ENCODE data around the gene HEATR3. TPM values are rescaled to one million over a fixed set of nuclear protein-coding genes. Genes with fewer than 3 reads are reported as not detected.

Gene HEATR3
- total and polyA plus RNA-seq, 5 donors from 2014 or later, result 4.5 to 28.7 (median 5.9) TPM

GRCh38 chr16:50151322-50151721, 85.6 kb downstream of the HEATR3 start:
- H3K27me3 ChIP-seq (ENCODE audit: control insufficient read depth, insufficient read depth, low read length), result no peaks in the 10 kb centered on the region
- H3K4me1 ChIP-seq (ENCODE audit: control insufficient read depth, insufficient read depth, low read length, poor library complexity, severe bottlenecking), result peaks cover 33% of the 10 kb centered on the region
- Mint-ChIP-seq H3K27me3 (no peaks in the 10 kb centered on the region), H3K4me3 (peak overlapping the region; percentile 28 to 96 (median 96)), H3K9me3 (no peaks in the 10 kb centered on the region), H3K36me3 (peaks cover 8% of the 10 kb centered on the region), H3K4me1 (peaks cover 5 to 28% (median 19%) of the 10 kb centered on the region in 4 donors), H3K27ac (peak overlapping the region in 2 of 3 donors; percentile 97)
- ATAC-seq (ENCODE audit: low read depth in 2 of 2) (no peak), DNase-seq (no peak)
- H3K27ac ChIP-seq (ENCODE audit: insufficient read depth, low read length, poor library complexity, severe bottlenecking), result no peak overlapping the region
- no peak overlapping the region for H3K4me3 ChIP-seq (ENCODE audit: low read depth, low read length)
- no peaks in the 10 kb centered on the region for H3K9me3 ChIP-seq (ENCODE audit: control insufficient read depth in 2 of 2, low read length in 2 of 2)
- no peaks in the 10 kb centered on the region for H3K36me3 ChIP-seq (ENCODE audit: control insufficient read depth, insufficient read depth, low read length)

DNA sequence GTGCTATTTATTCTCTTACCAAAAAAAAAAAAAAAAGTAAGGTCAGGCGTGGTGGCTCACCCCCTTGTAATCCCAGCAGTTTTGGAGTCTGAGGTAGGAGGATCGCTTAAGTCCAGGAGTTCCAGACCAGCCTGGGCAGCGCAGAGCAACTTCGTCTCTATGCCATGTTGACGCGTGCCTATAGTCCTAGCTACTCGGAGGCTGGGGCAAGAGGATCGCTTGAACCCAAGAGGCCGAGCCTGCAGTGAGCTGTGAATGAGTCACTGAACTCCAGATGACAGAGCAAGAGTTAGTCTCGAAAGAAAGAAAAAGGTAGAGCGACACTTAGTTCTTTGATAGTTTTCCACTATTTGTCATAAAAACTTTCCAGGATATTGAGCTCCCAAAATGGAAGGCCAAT, 86.0 kb downstream of the HEATR3 start:
- peak overlapping the region; percentile 74 for H3K4me3 ChIP-seq (ENCODE audit: low read depth, low read length)
- H3K4me1 ChIP-seq (ENCODE audit: control insufficient read depth, insufficient read depth, low read length, poor library complexity, severe bottlenecking), result peaks cover 37% of the 10 kb centered on the region
- no peaks in the 10 kb centered on the region for H3K36me3 ChIP-seq (ENCODE audit: control insufficient read depth, insufficient read depth, low read length)
- H3K4me1 Mint-ChIP-seq, result peaks cover 5 to 32% (median 20%) of the 10 kb centered on the region in 4 donors
- no peaks in the 10 kb centered on the region for H3K27me3 ChIP-seq (ENCODE audit: control insufficient read depth, insufficient read depth, low read length)
- H3K27me3 Mint-ChIP-seq, result no peaks in the 10 kb centered on the region
- ATAC-seq (ENCODE audit: low read depth in 2 of 2), result no peak
- no peaks in the 10 kb centered on the region for H3K9me3 Mint-ChIP-seq
- H3K27ac ChIP-seq (ENCODE audit: insufficient read depth, low read length, poor library complexity, severe bottlenecking), result peak overlapping the region; percentile 95
- H3K36me3 Mint-ChIP-seq, result peaks cover 8% of the 10 kb centered on the region
- DNase-seq, result no peak
- peak overlapping the region; percentile 95 to 96 (median 96) for H3K4me3 Mint-ChIP-seq
- H3K9me3 ChIP-seq (ENCODE audit: control insufficient read depth in 2 of 2, low read length in 2 of 2), result no peaks in the 10 kb centered on the region
- peak overlapping the region; percentile 97 to 99 (median 97) for H3K27ac Mint-ChIP-seq

- H3K36me3 Mint-ChIP-seq, result peaks cover 11% of the 10 kb centered on the region
- H3K4me3 ChIP-seq (ENCODE audit: low read depth, low read length), result peak overlapping the region; percentile 74
- H3K4me1 ChIP-seq (ENCODE audit: control insufficient read depth, insufficient read depth, low read length, poor library complexity, severe bottlenecking), result peaks cover 43% of the 10 kb centered on the region
Observed at GRCh38 chr16:50152351-50152806, 86.6 kb downstream of the HEATR3 start.

DNA sequence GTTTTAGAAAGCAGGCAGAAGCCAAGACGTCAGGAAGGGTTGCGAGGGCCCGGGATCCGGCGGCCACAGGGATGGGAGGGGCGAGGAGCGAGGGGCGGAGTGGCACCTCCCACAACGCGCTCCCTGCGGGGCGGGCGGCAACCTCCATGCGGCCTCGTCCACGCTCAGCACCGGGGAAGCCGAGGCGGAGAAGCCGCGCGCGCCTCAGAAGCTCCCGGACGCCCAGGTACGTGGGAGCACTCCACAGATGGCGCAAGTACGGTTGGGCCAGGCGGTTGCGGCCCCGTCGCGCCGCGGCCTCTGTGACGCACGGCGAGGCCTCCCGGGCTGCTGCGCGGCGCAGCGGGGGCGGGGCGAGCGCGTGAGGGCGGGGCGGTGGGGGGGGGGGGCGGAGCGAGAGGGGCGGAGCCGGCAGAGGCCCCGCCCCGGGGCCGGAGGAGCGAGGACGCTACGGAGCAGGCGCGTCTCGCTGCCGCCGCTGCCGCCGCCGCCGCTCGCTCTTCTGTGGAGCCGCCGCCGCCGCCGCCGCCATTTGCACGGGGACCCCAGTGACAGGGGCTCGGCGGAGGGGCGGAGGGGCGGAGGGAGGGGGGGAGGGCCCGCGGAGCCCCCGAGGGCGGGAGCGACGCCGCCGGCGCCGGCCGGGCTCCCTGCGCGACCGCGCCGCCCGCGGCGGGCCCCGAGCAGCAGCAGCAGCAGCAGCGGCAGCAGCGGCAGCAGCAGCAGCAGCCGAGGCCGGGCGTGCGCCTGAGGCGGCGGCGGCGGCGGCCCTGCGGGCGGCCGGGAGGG, 87.2 kb downstream of the HEATR3 start, which contains the start of gene TENT4B:
Gene TENT4B (plus strand): TSS at position 500 of the 789 bp plus-strand sequence. CDS start 316 bp downstream, outside the sequence.
- H3K27me3 ChIP-seq (ENCODE audit: control insufficient read depth, insufficient read depth, low read length), result no peaks in the 10 kb centered on the region
- Mint-ChIP-seq H3K27ac (peak within 1 kb of the TSS; percentile 97 to 99 (median 97)), H3K36me3 (peaks cover 11% of the 10 kb centered on the region), H3K4me1 (peaks cover 9 to 42% (median 26%) of the 10 kb centered on the region in 4 donors), H3K9me3 (no peaks in the 10 kb centered on the region), H3K4me3 (peak within 1 kb of the TSS; percentile 95 to 96 (median 96)), H3K27me3 (no peaks in the 10 kb centered on the region)
- peak within 1 kb of the TSS; percentile 95 for H3K27ac ChIP-seq (ENCODE audit: insufficient read depth, low read length, poor library complexity, severe bottlenecking)
- H3K36me3 ChIP-seq (ENCODE audit: control insufficient read depth, insufficient read depth, low read length), result no peaks in the 10 kb centered on the region
- peak; percentile 82 to 83 for ATAC-seq (ENCODE audit: low read depth in 2 of 2)
- DNase-seq, result peak; percentile 84 to 94 (median 93)
- no peaks in the 10 kb centered on the region for H3K9me3 ChIP-seq (ENCODE audit: control insufficient read depth in 2 of 2, low read length in 2 of 2)
- H3K4me3 ChIP-seq (ENCODE audit: low read depth, low read length), result peak within 1 kb of the TSS; percentile 86
- peaks cover 50% of the 10 kb centered on the region for H3K4me1 ChIP-seq (ENCODE audit: control insufficient read depth, insufficient read depth, low read length, poor library complexity, severe bottlenecking)

More at GRCh38 chr16:50152351-50152806, 86.6 kb downstream of the HEATR3 start:
- Mint-ChIP-seq H3K4me3 (peak overlapping the region; percentile 95 to 96 (median 96)), H3K27me3 (no peaks in the 10 kb centered on the region), H3K4me1 (peaks cover 9 to 38% (median 25%) of the 10 kb centered on the region in 4 donors), H3K9me3 (no peaks in the 10 kb centered on the region), H3K27ac (peak overlapping the region; percentile 97 to 99 (median 97))
- Histone ChIP-seq H3K27ac (ENCODE audit: insufficient read depth, low read length, poor library complexity, severe bottlenecking) (peak overlapping the region; percentile 95), H3K9me3 (ENCODE audit: control insufficient read depth in 2 of 2, low read length in 2 of 2) (no peaks in the 10 kb centered on the region), H3K36me3 (ENCODE audit: control insufficient read depth, insufficient read depth, low read length) (no peaks in the 10 kb centered on the region), H3K27me3 (ENCODE audit: control insufficient read depth, insufficient read depth, low read length) (no peaks in the 10 kb centered on the region)
- ATAC-seq (ENCODE audit: low read depth in 2 of 2) (peak; percentile 40 to 54), DNase-seq (peak in 1 of 3 donors; percentile 86)

GRCh38 chr16:50153596-50154419, 88.0 kb downstream of the HEATR3 start:
- Mint-ChIP-seq H3K27ac (peak overlapping the region in 2 of 3 donors; percentile 9 to 90), H3K4me1 (peaks cover 9 to 50% (median 33%) of the 10 kb centered on the region in 4 donors), H3K36me3 (peaks cover 11% of the 10 kb centered on the region), H3K9me3 (no peaks in the 10 kb centered on the region), H3K27me3 (peaks cover 4% of the 10 kb centered on the region), H3K4me3 (peak overlapping the region; percentile 91 to 96 (median 94))
- no peaks in the 10 kb centered on the region for H3K9me3 ChIP-seq (ENCODE audit: control insufficient read depth in 2 of 2, low read length in 2 of 2)
- H3K27me3 ChIP-seq (ENCODE audit: control insufficient read depth, insufficient read depth, low read length), result no peaks in the 10 kb centered on the region
- DNase-seq (peak in 1 of 3 donors; percentile 52), ATAC-seq (ENCODE audit: low read depth in 2 of 2) (peak in 1 of 2 donors; percentile 3)
- H3K4me3 ChIP-seq (ENCODE audit: low read depth, low read length), result peak overlapping the region; percentile 86
- H3K36me3 ChIP-seq (ENCODE audit: control insufficient read depth, insufficient read depth, low read length), result peaks cover 2% of the 10 kb centered on the region
- H3K27ac ChIP-seq (ENCODE audit: insufficient read depth, low read length, poor library complexity, severe bottlenecking), result peak overlapping the region; percentile 57
- peaks cover 57% of the 10 kb centered on the region for H3K4me1 ChIP-seq (ENCODE audit: control insufficient read depth, insufficient read depth, low read length, poor library complexity, severe bottlenecking)

DNA sequence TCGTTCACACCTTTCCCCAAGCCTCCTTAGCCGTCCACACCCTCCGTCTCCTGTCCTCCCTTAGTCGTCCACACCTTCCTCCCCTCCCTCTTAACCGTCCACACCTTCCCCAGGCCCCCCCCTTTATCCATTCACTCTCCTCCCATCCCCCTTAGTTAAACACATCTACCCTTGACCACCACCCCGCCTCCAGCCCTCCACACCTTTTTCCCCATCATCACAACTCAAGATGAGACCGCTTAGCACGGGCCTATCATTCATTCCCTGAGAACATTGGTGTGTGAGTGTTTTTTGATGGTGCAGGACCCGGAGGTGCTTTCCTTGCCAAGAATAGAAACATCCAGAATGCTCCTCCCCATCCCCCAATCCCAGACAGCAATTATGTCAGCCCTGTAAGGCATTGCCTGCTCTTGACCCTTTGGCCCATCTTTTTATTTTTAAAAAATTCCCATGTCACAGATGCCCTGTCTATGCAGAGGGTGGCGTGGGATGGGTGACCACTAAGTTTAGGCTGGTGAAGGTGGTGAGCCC, 88.7 kb downstream of the HEATR3 start:
- no peaks in the 10 kb centered on the region for H3K9me3 ChIP-seq (ENCODE audit: control insufficient read depth in 2 of 2, low read length in 2 of 2)
- H3K27ac Mint-ChIP-seq, result peak overlapping the region; percentile 63 to 90 (median 87)
- no peaks in the 10 kb centered on the region for H3K27me3 ChIP-seq (ENCODE audit: control insufficient read depth, insufficient read depth, low read length)
- peaks cover 11% of the 10 kb centered on the region for H3K36me3 Mint-ChIP-seq
- H3K4me1 ChIP-seq (ENCODE audit: control insufficient read depth, insufficient read depth, low read length, poor library complexity, severe bottlenecking), result peaks cover 62% of the 10 kb centered on the region
- H3K4me1 Mint-ChIP-seq, result peaks cover 9 to 57% (median 38%) of the 10 kb centered on the region in 4 donors
- peaks cover 2% of the 10 kb centered on the region for H3K36me3 ChIP-seq (ENCODE audit: control insufficient read depth, insufficient read depth, low read length)
- ATAC-seq (ENCODE audit: low read depth in 2 of 2), result no peak
- H3K27me3 Mint-ChIP-seq, result peaks cover 4% of the 10 kb centered on the region
- peak overlapping the region; percentile 86 for H3K4me3 ChIP-seq (ENCODE audit: low read depth, low read length)
- DNase-seq, result no peak
- no peak overlapping the region for H3K27ac ChIP-seq (ENCODE audit: insufficient read depth, low read length, poor library complexity, severe bottlenecking)
- no peaks in the 10 kb centered on the region for H3K9me3 Mint-ChIP-seq
- peak overlapping the region; percentile 91 to 96 (median 94) for H3K4me3 Mint-ChIP-seq

- Histone ChIP-seq H3K4me1 (ENCODE audit: control insufficient read depth, insufficient read depth, low read length, poor library complexity, severe bottlenecking) (peaks cover 66% of the 10 kb centered on the region), H3K4me3 (ENCODE audit: low read depth, low read length) (peak overlapping the region; percentile 86), H3K36me3 (ENCODE audit: control insufficient read depth, insufficient read depth, low read length) (peaks cover 2% of the 10 kb centered on the region), H3K9me3 (ENCODE audit: control insufficient read depth in 2 of 2, low read length in 2 of 2) (no peaks in the 10 kb centered on the region), H3K27ac (ENCODE audit: insufficient read depth, low read length, poor library complexity, severe bottlenecking) (no peak overlapping the region), H3K27me3 (ENCODE audit: control insufficient read depth, insufficient read depth, low read length) (no peaks in the 10 kb centered on the region)
- DNase-seq, result no peak
- Mint-ChIP-seq H3K27ac (peak overlapping the region; percentile 87 to 92 (median 90)), H3K36me3 (peaks cover 19% of the 10 kb centered on the region), H3K27me3 (peaks cover 4% of the 10 kb centered on the region), H3K4me3 (peak overlapping the region; percentile 91 to 96 (median 94)), H3K4me1 (peaks cover 19 to 71% (median 50%) of the 10 kb centered on the region in 4 donors), H3K9me3 (no peaks in the 10 kb centered on the region)
- ATAC-seq (ENCODE audit: low read depth in 2 of 2), result no peak
Observed at GRCh38 chr16:50155925-50156324, 90.2 kb downstream of the HEATR3 start.

Data from CD4-positive, CD25-positive, alpha-beta regulatory T cell (primary cell).